Measurements from ENCODE around the gene LIFR. TPM values are rescaled to one million over a fixed set of nuclear protein-coding genes. Genes with fewer than 3 reads are reported as not detected.
A peak's percentile ranks its signal among the peaks of the same experiment; 100 is the strongest.

Gene LIFR
- total RNA-seq, 1 experiment from 2014 or later = 91.3 TPM

- H3K27me3 ChIP-seq (ENCODE audit: control insufficient read depth, insufficient read depth, low read length) = no peaks in the 10 kb centered on the region
- CTCF ChIA-PET = no interaction called here
- intact Hi-C loops (cut with micrococcal nuclease; ENCODE audit: unreplicated experiment) = no loop called here
Measured at GRCh38 chr5:38538161-38538560, 18.3 kb downstream of the LIFR start.

GRCh38 chr5:38537505-38537904, 18.9 kb downstream of the LIFR start:
- CTCF ChIA-PET = no interaction called here
- no peak overlapping the region for H3K27ac ChIP-seq (ENCODE audit: low read length)
- in situ Hi-C loops (cut with HindIII; ENCODE audit: low pct_unique_long_range_greater_than_20kb, low sequenced_read_pairs) = no loop called here
- intact Hi-C loops (cut with micrococcal nuclease; ENCODE audit: unreplicated experiment) = no loop called here
- peaks cover 68% of the 10 kb centered on the region for H3K4me1 ChIP-seq (ENCODE audit: control insufficient read depth, insufficient read depth, low read length)
- DNase-seq (ENCODE audit: low read depth, low spot score) (no peak), ATAC-seq (no peak)
- no peaks in the 10 kb centered on the region; the same call in 1 of the 2 replicates for H3K36me3 ChIP-seq (ENCODE audit: control insufficient read depth, insufficient read depth, low read length)
- no peaks in the 10 kb centered on the region for H3K27me3 ChIP-seq (ENCODE audit: control insufficient read depth, insufficient read depth, low read length)
- POLR2A ChIA-PET = interaction anchor here (0.6 kb wide), 2 partner anchors 35 to 259 kb away, joined by 3 to 4 read pairs; no protein-coding TSS in a partner anchor
- H3K9me3 ChIP-seq (ENCODE audit: control insufficient read depth, insufficient read depth, low read depth, low read length) = no peaks in the 10 kb centered on the region
- TF ChIP-seq SIN3A (IDR thresholded peaks at IDR 0.05; ENCODE audit: borderline replicate concordance, insufficient read depth, low read depth, low read length) (no peak), CTCF (IDR thresholded peaks at IDR 0.05) (no peak), POLR2AphosphoS5 (IDR thresholded peaks at IDR 0.05; ENCODE audit: low read depth, low read length) (no peak), REST (IDR thresholded peaks at IDR 0.05; ENCODE audit: insufficient read depth in 1 of 2, low read depth in 2 of 2, low read length in 1 of 2) (no peak), TCF7L2 (IDR thresholded peaks at IDR 0.05; ENCODE audit: low read depth, low read length) (no peak)
- no peak overlapping the region for H3K4me3 ChIP-seq (ENCODE audit: low read depth in 2 of 2, low read length in 2 of 2)
- BruUV-seq (replicated peaks) = no TSS peak

More at GRCh38 chr5:38538161-38538560, 18.3 kb downstream of the LIFR start:
- Histone ChIP-seq H3K9me3 (ENCODE audit: control insufficient read depth, insufficient read depth, low read depth, low read length) (no peaks in the 10 kb centered on the region), H3K4me3 (ENCODE audit: low read depth in 2 of 2, low read length in 2 of 2) (no peak overlapping the region), H3K36me3 (ENCODE audit: control insufficient read depth, insufficient read depth, low read length) (no peaks in the 10 kb centered on the region; the same call in 1 of the 2 replicates), H3K4me1 (ENCODE audit: control insufficient read depth, insufficient read depth, low read length) (peaks cover 61% of the 10 kb centered on the region), H3K27ac (ENCODE audit: low read length) (no peak overlapping the region)
- BruUV-seq (replicated peaks) = TSS peak; percentile 31
- POLR2A ChIA-PET = interaction anchor here (0.6 kb wide), 1 partner anchor 258 kb away, joined by 3 read pairs; no protein-coding TSS in a partner anchor
- DNase-seq (ENCODE audit: low read depth, low spot score) (no peak), ATAC-seq (no peak)
- TF ChIP-seq REST (IDR thresholded peaks at IDR 0.05; ENCODE audit: insufficient read depth in 1 of 2, low read depth in 2 of 2, low read length in 1 of 2) (no peak), SIN3A (IDR thresholded peaks at IDR 0.05; ENCODE audit: borderline replicate concordance, insufficient read depth, low read depth, low read length) (no peak), CTCF (IDR thresholded peaks at IDR 0.05) (no peak)
- in situ Hi-C loops (cut with HindIII; ENCODE audit: low pct_unique_long_range_greater_than_20kb, low sequenced_read_pairs) = no loop called here
